Neuronal stem cell (in vitro differentiated cells): ENCODE measurements around the gene TMEM231. TPM values are rescaled to one million over a fixed set of nuclear protein-coding genes. Genes with fewer than 3 reads are reported as not detected.

ENCODE experiments used
- DNase-seq: peaks from one replicate; pipeline ENCODE4 v3.0.0-alpha.2; 2013; ENCODE audit warnings: low spot score
- H2AFZ ChIP-seq: one replicate; pipeline ENCODE4 v1.6.1; 2013; ENCODE audit warnings: mild to moderate bottlenecking, low read length, inconsistent platforms
- H2AK5ac ChIP-seq: 2 replicates; pipeline ENCODE4 v1.6.1; 2013; ENCODE audit warnings: low read depth, mild to moderate bottlenecking, inconsistent platforms, low read length, moderate library complexity, mixed read lengths
- H2BK120ac ChIP-seq: 2 replicates; pipeline ENCODE4 v1.6.1; 2013; ENCODE audit warnings: low read depth, mild to moderate bottlenecking, inconsistent platforms, low read length, moderate library complexity, mixed read lengths
- H2BK12ac ChIP-seq: one replicate; pipeline ENCODE4 v1.6.1; 2013; ENCODE audit warnings: low read length, inconsistent platforms
- H2BK15ac ChIP-seq: 2 replicates; pipeline ENCODE4 v1.6.1; 2013; ENCODE audit warnings: mild to moderate bottlenecking, low read length, inconsistent platforms, mixed read lengths
- H2BK5ac ChIP-seq: one replicate; pipeline ENCODE4 v1.6.1; 2013; ENCODE audit warnings: inconsistent platforms, mild to moderate bottlenecking, low read length, moderate library complexity
- H3K14ac ChIP-seq: one replicate; pipeline ENCODE4 v1.6.1; 2013; ENCODE audit warnings: low read length, inconsistent platforms
- H3K18ac ChIP-seq: 2 replicates; pipeline ENCODE4 v1.6.1; 2013; ENCODE audit warnings: low read length, inconsistent platforms
- H3K23ac ChIP-seq: 2 replicates; pipeline ENCODE4 v1.6.1; 2013; ENCODE audit warnings: low read depth, mild to moderate bottlenecking, mixed read lengths, low read length, inconsistent platforms; ENCODE audit not compliant: poor library complexity
- H3K27ac ChIP-seq: replicated peaks from 3 replicates; pipeline ENCODE4 v1.5.1; 2013; ENCODE audit warnings: low read length, inconsistent platforms
- H3K27me3 ChIP-seq, 3 experiments: 2 replicates each; pipeline ENCODE4 v1.6.1; 2013; ENCODE audit warnings: low read length in 3 of 3, mild to moderate bottlenecking in 2 of 3, inconsistent platforms in 1 of 3, low read depth in 1 of 3, mixed read lengths in 1 of 3, moderate library complexity in 1 of 3; ENCODE audit not compliant: control insufficient read depth in 3 of 3, insufficient read depth in 3 of 3
- H3K36me3 ChIP-seq, 2 donors: replicated peaks in 1 of 2; 2 replicates each; pipeline ENCODE4 v1.6.1; 2013; ENCODE audit warnings: low read length in 2 of 2; ENCODE audit not compliant: control insufficient read depth in 2 of 2, insufficient read depth in 2 of 2
- H3K4ac ChIP-seq: 2 replicates; pipeline ENCODE4 v1.6.1; 2013; ENCODE audit warnings: inconsistent platforms, mild to moderate bottlenecking, low read length, moderate library complexity
- H3K4me1 ChIP-seq, 2 donors: 1 replicate in 1 of 2; 2 replicates in 1 of 2; pipeline ENCODE4 v1.6.1; 2013; ENCODE audit warnings: low read length in 2 of 2, low read depth in 1 of 2; ENCODE audit not compliant: control insufficient read depth in 2 of 2, insufficient read depth in 1 of 2
- H3K4me2 ChIP-seq: one replicate; pipeline ENCODE4 v1.6.1; 2013; ENCODE audit warnings: mild to moderate bottlenecking, low read length, inconsistent platforms; ENCODE audit not compliant: insufficient read depth, poor library complexity, severe bottlenecking
- H3K4me3 ChIP-seq, 2 donors: 2 replicates each; pipeline ENCODE4 v1.5.1; 2013; ENCODE audit warnings: low read length in 2 of 2, mild to moderate bottlenecking in 2 of 2, inconsistent platforms in 1 of 2, moderate library complexity in 1 of 2
- H3K79me1 ChIP-seq: one replicate; pipeline ENCODE4 v1.6.1; 2013; ENCODE audit warnings: low read depth, mild to moderate bottlenecking, inconsistent platforms, low read length, moderate library complexity
- H3K9ac ChIP-seq: one replicate; pipeline ENCODE4 v1.6.1; 2013; ENCODE audit warnings: mild to moderate bottlenecking, low read depth, low read length, inconsistent platforms; ENCODE audit not compliant: poor library complexity
- H3K9me3 ChIP-seq, 2 donors: replicated peaks in 1 of 2; 2 replicates each; pipeline versions ENCODE3 to v1.6.1; 2013; ENCODE audit warnings: low read length in 2 of 2, mild to moderate bottlenecking in 2 of 2, inconsistent platforms in 1 of 2, low read depth in 1 of 2, mixed read lengths in 1 of 2, moderate library complexity in 1 of 2; ENCODE audit not compliant: control insufficient read depth in 2 of 2, insufficient read depth in 1 of 2
- H4K8ac ChIP-seq: one replicate; pipeline ENCODE4 v1.6.1; 2013; ENCODE audit warnings: low read depth, mild to moderate bottlenecking, inconsistent platforms, low read length, moderate library complexity
- H4K91ac ChIP-seq: one replicate; pipeline ENCODE4 v1.6.1; 2013; ENCODE audit warnings: low read length, low read depth, mild to moderate bottlenecking, inconsistent platforms; ENCODE audit not compliant: poor library complexity
- WGBS, 2 donors: extraction: QIAGEN DNeasy Blood & Tissue Kit; methylation state at CpG; one replicate each; pipeline ENCODE4 v1.1.7; 2013; ENCODE audit warnings: missing lambda C conversion rate in 2 of 2, mixed read lengths in 1 of 2; ENCODE audit not compliant: insufficient read length in 2 of 2, insufficient replicate concordance in 1 of 2; ENCODE audit errors: extremely low coverage in 2 of 2; 5-methylcytosine and 5-hydroxymethylcytosine counted together
- polyA plus RNA-seq, 2 experiments: library from polyadenylated mRNA; stranded (reverse); fragments of 200-250 nt; gene quantifications; one replicate each; pipeline ENCODE4 v1.2.3, GENCODE V29; 2013

Gene TMEM231
- 32.6 TPM for polyA plus RNA-seq (2013, experiment 1 of 2)
- 30.7 TPM for polyA plus RNA-seq (2013, experiment 2 of 2)

GRCh38 chr16:75555707-75556430, at the start of gene TMEM231:
Gene TMEM231, minus strand, starts transcription at chr16:75556252. Its CDS starts 43 bp downstream, at chr16:75556209.
- H3K27me3 ChIP-seq: no peaks in the 10 kb centered on the region
- peaks cover 4% of the 10 kb centered on the region for H3K79me1 ChIP-seq
- H3K23ac ChIP-seq: peak within 1 kb of the TSS; percentile 87
- no peak within 1 kb of the TSS for H4K91ac ChIP-seq
- peak within 1 kb of the TSS; percentile 73 for H2AK5ac ChIP-seq
- no peaks in the 10 kb centered on the region for H3K9me3 ChIP-seq
- H3K4me3 ChIP-seq: peak within 1 kb of the TSS; percentile 79 to 93
- peak within 1 kb of the TSS; percentile 97 for H3K9ac ChIP-seq
- WGBS, 2 donors: no CpG with 5 or more reads among the region's 75 CpGs
- no peaks in the 10 kb centered on the region for H3K36me3 ChIP-seq
- H3K27ac ChIP-seq: peak within 1 kb of the TSS; percentile 50
- H3K4ac ChIP-seq: peak within 1 kb of the TSS; percentile 27
- H3K14ac ChIP-seq: peak within 1 kb of the TSS; percentile 84
- H2BK5ac ChIP-seq: peak within 1 kb of the TSS; percentile 97
- peaks cover 5 to 19% of the 10 kb centered on the region in 2 donors for H3K4me1 ChIP-seq
- H3K18ac ChIP-seq: peak within 1 kb of the TSS; percentile 90
- DNase-seq: peak; percentile 92
- peak within 1 kb of the TSS; percentile 95 for H2BK15ac ChIP-seq
- H3K4me2 ChIP-seq: peak within 1 kb of the TSS; percentile 100
- no peak within 1 kb of the TSS for H2BK120ac ChIP-seq
- peak within 1 kb of the TSS; percentile 90 for H2AFZ ChIP-seq
- no peak within 1 kb of the TSS for H4K8ac ChIP-seq
- H2BK12ac ChIP-seq: no peak within 1 kb of the TSS

- Histone ChIP-seq H3K79me1 (no peaks in the 10 kb centered on the region), H3K23ac (no peak overlapping the region), H4K8ac (no peak overlapping the region), H3K9me3 (peaks cover 10% of the 10 kb centered on the region in 2 donors), H3K4me1 (no peaks in the 10 kb centered on the region), H3K18ac (no peak overlapping the region), H3K27me3 (no peaks in the 10 kb centered on the region), H4K91ac (no peak overlapping the region), H3K4me3 (no peak overlapping the region), H2BK120ac (no peak overlapping the region), H2BK5ac (no peak overlapping the region), H3K14ac (no peak overlapping the region), H2BK15ac (no peak overlapping the region), H3K36me3 (peaks cover 35 to 87% of the 10 kb centered on the region in 2 donors), H2AK5ac (no peak overlapping the region), H3K4ac (no peak overlapping the region), H2BK12ac (no peak overlapping the region), H3K27ac (no peak overlapping the region), H3K9ac (no peak overlapping the region), H3K4me2 (no peak overlapping the region), H2AFZ (no peak overlapping the region)
- no CpG with 5 or more reads among the region's 4 CpGs for WGBS, 2 donors
- no peak for DNase-seq
Observed at GRCh38 chr16:75603241-75603640, 47.2 kb upstream of the TMEM231 start.

DNA sequence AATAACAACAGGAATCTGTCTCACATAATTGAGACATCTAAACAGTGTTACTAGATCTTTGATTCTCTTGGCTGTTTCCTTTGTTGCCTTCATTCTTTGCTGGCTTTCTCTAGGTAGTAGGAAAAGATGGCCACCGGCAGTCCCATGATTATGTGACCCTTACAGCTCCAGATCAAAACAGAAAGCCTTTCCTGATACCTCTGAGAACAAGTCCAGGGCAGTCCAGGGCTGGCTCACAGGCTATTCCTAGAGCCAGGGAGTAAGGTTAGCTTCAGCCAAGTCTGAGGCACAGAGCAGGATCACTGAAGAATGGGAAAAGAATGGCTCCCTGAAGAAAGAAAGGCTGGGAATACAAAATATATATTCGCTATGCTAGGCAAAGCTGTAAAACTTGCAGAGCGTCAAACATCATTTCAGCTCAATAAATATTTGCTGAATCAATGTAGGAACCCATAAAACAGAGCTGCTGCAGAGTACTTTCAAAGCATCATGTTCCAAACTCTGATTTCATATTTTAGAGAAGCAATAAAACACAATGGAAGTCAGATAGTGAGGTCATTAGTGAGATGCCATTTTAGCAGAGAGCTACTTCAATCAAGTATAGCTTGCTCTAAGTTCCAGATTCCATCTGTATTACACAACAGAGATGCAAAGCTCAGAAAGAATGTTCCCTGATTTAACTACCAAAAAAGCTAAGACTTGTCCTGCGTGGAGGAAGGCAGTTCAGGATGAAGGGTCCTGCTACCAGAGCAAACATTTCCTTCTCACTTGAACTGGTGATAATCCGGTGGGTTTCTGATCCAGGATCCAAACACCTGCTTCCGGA, 43.6 kb upstream of the TMEM231 start:
- Histone ChIP-seq H2BK12ac (no peak overlapping the region), H3K9ac (no peak overlapping the region), H3K14ac (no peak overlapping the region), H2AK5ac (no peak overlapping the region), H4K8ac (no peak overlapping the region), H3K79me1 (no peaks in the 10 kb centered on the region), H3K4me3 (no peak overlapping the region), H3K23ac (no peak overlapping the region), H3K9me3 (peaks cover 10 to 12% of the 10 kb centered on the region in 2 donors), H3K36me3 (peaks cover 29 to 76% of the 10 kb centered on the region in 2 donors), H2BK120ac (no peak overlapping the region), H3K27ac (no peak overlapping the region), H3K18ac (no peak overlapping the region), H2BK5ac (no peak overlapping the region), H3K4me2 (no peak overlapping the region), H3K27me3 (no peaks in the 10 kb centered on the region), H3K4me1 (no peaks in the 10 kb centered on the region), H2BK15ac (no peak overlapping the region), H3K4ac (no peak overlapping the region), H2AFZ (no peak overlapping the region), H4K91ac (no peak overlapping the region)
- no peak for DNase-seq
- no CpG with 5 or more reads among the region's 6 CpGs for WGBS, 2 donors
